Uterus (tissue), 2 donors: ENCODE results near the gene ATRAID.

ENCODE experiments used
- POLR2A ChIP-seq, 2 donors: fragments of 450-650 bp; IDR thresholded peaks; one replicate each; pipeline ENCODE4 v1.6.1; 2016; ENCODE audit warnings: antibody characterized with exemption in 2 of 2, mild to moderate bottlenecking in 1 of 2, moderate library complexity in 1 of 2
- TF ChIP-seq, protein P1 (sequence below), 4 experiments: fragments of 200-600 bp in 2 of 4; fragments of 450-650 bp in 2 of 4; sonication (generic) in 2 of 4; IDR thresholded peaks; one replicate each; pipeline ENCODE4 v1.5.1; 2016 to 2019; ENCODE audit warnings: antibody characterized with exemption in 4 of 4, mild to moderate bottlenecking in 2 of 4, moderate library complexity in 1 of 4

- no peak for TF ChIP-seq POLR2A (IDR thresholded peaks at IDR 0.05)
- TF ChIP-seq, protein P1, sequence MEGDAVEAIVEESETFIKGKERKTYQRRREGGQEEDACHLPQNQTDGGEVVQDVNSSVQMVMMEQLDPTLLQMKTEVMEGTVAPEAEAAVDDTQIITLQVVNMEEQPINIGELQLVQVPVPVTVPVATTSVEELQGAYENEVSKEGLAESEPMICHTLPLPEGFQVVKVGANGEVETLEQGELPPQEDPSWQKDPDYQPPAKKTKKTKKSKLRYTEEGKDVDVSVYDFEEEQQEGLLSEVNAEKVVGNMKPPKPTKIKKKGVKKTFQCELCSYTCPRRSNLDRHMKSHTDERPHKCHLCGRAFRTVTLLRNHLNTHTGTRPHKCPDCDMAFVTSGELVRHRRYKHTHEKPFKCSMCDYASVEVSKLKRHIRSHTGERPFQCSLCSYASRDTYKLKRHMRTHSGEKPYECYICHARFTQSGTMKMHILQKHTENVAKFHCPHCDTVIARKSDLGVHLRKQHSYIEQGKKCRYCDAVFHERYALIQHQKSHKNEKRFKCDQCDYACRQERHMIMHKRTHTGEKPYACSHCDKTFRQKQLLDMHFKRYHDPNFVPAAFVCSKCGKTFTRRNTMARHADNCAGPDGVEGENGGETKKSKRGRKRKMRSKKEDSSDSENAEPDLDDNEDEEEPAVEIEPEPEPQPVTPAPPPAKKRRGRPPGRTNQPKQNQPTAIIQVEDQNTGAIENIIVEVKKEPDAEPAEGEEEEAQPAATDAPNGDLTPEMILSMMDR (IDR thresholded peaks at IDR 0.05): no peak
Observed at GRCh38 chr2:27238976-27239375, 27.1 kb downstream of the ATRAID start.
